Mucosa of rectum (tissue), 2 donors: ENCODE data around the gene NDUFS7.

Source experiments
- H3K27ac ChIP-seq, 2 donors: one replicate each; pipeline ENCODE4 v1.7.0; 2013; ENCODE audit warnings: inconsistent platforms in 2 of 2, low read depth in 2 of 2, low read length in 2 of 2
- H3K27me3 ChIP-seq, 2 donors: one replicate each; pipeline ENCODE4 v1.7.0; 2013; ENCODE audit warnings: low read length in 2 of 2; ENCODE audit not compliant: control insufficient read depth in 2 of 2, insufficient read depth in 2 of 2
- H3K36me3 ChIP-seq, 2 donors: one replicate each; pipeline ENCODE4 v1.7.0; 2013; ENCODE audit warnings: low read length in 2 of 2; ENCODE audit not compliant: control insufficient read depth in 2 of 2, insufficient read depth in 2 of 2
- H3K4me1 ChIP-seq, 2 donors: one replicate each; pipeline ENCODE4 v1.7.0; 2013; ENCODE audit warnings: low read length in 2 of 2, mild to moderate bottlenecking in 1 of 2; ENCODE audit not compliant: control insufficient read depth in 2 of 2, insufficient read depth in 2 of 2
- H3K4me3 ChIP-seq, 2 donors: one replicate each; pipeline ENCODE4 v1.7.0; 2013; ENCODE audit warnings: low read length in 2 of 2
- H3K9ac ChIP-seq, 2 donors: one replicate each; pipeline ENCODE4 v1.7.0; 2013; ENCODE audit warnings: low read length in 2 of 2, low read depth in 1 of 2, mild to moderate bottlenecking in 1 of 2
- H3K9me3 ChIP-seq, 2 donors: one replicate each; pipeline ENCODE4 v1.7.0; 2013; ENCODE audit warnings: low read length in 2 of 2; ENCODE audit not compliant: control insufficient read depth in 2 of 2
- donor health status: healthy.
- donor health status: Normal muscosa, but diverticular disease.

NDUFS7 gene

GRCh38 chr19:1424192-1424955, 40.7 kb downstream of the NDUFS7 start:
- Histone ChIP-seq H3K9ac (no peak overlapping the region), H3K4me3 (no peak overlapping the region), H3K27ac (no peak overlapping the region), H3K4me1 (peaks cover 3 to 7% of the 10 kb centered on the region in 2 donors), H3K9me3 (no peaks in the 10 kb centered on the region), H3K27me3 (no peaks in the 10 kb centered on the region), H3K36me3 (peaks cover 59 to 76% of the 10 kb centered on the region in 2 donors)

- no peak overlapping the region for H3K4me3 ChIP-seq
- H3K9ac ChIP-seq: no peak overlapping the region
- H3K27me3 ChIP-seq: no peaks in the 10 kb centered on the region
- H3K4me1 ChIP-seq: peaks cover 3 to 8% of the 10 kb centered on the region in 2 donors
- peaks cover 58 to 74% of the 10 kb centered on the region in 2 donors for H3K36me3 ChIP-seq
- no peak overlapping the region for H3K27ac ChIP-seq
- H3K9me3 ChIP-seq: no peaks in the 10 kb centered on the region
Observed at GRCh38 chr19:1425102-1425837, 41.6 kb downstream of the NDUFS7 start.

GRCh38 chr19:1425902-1426301, 42.2 kb downstream of the NDUFS7 start:
- peaks cover 3 to 8% of the 10 kb centered on the region in 2 donors for H3K4me1 ChIP-seq
- no peak overlapping the region for H3K27ac ChIP-seq
- no peaks in the 10 kb centered on the region for H3K9me3 ChIP-seq
- H3K9ac ChIP-seq: no peak overlapping the region
- H3K36me3 ChIP-seq: peaks cover 54 to 70% of the 10 kb centered on the region in 2 donors
- H3K27me3 ChIP-seq: no peaks in the 10 kb centered on the region
- H3K4me3 ChIP-seq: no peak overlapping the region

- Histone ChIP-seq H3K9me3 (no peaks in the 10 kb centered on the region), H3K9ac (no peak overlapping the region), H3K4me3 (no peak overlapping the region), H3K27ac (no peak overlapping the region), H3K4me1 (peaks cover 3 to 8% of the 10 kb centered on the region in 2 donors), H3K36me3 (peaks cover 50 to 67% of the 10 kb centered on the region in 2 donors), H3K27me3 (no peaks in the 10 kb centered on the region)
Observed at GRCh38 chr19:1426736-1427135, 43.0 kb downstream of the NDUFS7 start.

GRCh38 chr19:1427221-1427920, 43.7 kb downstream of the NDUFS7 start:
- no peak overlapping the region for H3K4me3 ChIP-seq
- H3K27me3 ChIP-seq: no peaks in the 10 kb centered on the region
- peaks cover 52 to 67% of the 10 kb centered on the region in 2 donors for H3K36me3 ChIP-seq
- H3K9ac ChIP-seq: no peak overlapping the region
- H3K27ac ChIP-seq: no peak overlapping the region
- H3K4me1 ChIP-seq: peaks cover 3 to 8% of the 10 kb centered on the region in 2 donors
- H3K9me3 ChIP-seq: no peaks in the 10 kb centered on the region

- Histone ChIP-seq H3K9ac (no peak overlapping the region), H3K9me3 (no peaks in the 10 kb centered on the region), H3K27me3 (no peaks in the 10 kb centered on the region), H3K27ac (no peak overlapping the region), H3K4me1 (peaks cover 3 to 8% of the 10 kb centered on the region in 2 donors), H3K4me3 (no peak overlapping the region), H3K36me3 (peaks cover 52 to 68% of the 10 kb centered on the region in 2 donors)
Observed at GRCh38 chr19:1428738-1429391, 45.2 kb downstream of the NDUFS7 start.

GRCh38 chr19:1429750-1430149, 46.0 kb downstream of the NDUFS7 start:
- H3K9ac ChIP-seq: no peak overlapping the region
- H3K4me3 ChIP-seq: no peak overlapping the region
- no peaks in the 10 kb centered on the region for H3K27me3 ChIP-seq
- H3K27ac ChIP-seq: no peak overlapping the region
- H3K9me3 ChIP-seq: no peaks in the 10 kb centered on the region
- H3K4me1 ChIP-seq: peaks cover 0 to 4% of the 10 kb centered on the region in 2 donors
- peaks cover 58 to 67% of the 10 kb centered on the region in 2 donors for H3K36me3 ChIP-seq

- Histone ChIP-seq H3K27ac (no peak overlapping the region), H3K36me3 (peaks cover 55 to 62% of the 10 kb centered on the region in 2 donors)
Observed at GRCh38 chr19:1430246-1430645, 46.5 kb downstream of the NDUFS7 start.

GRCh38 chr19:1431759-1432506, 48.2 kb downstream of the NDUFS7 start:
- no peaks in the 10 kb centered on the region for H3K9me3 ChIP-seq
- H3K9ac ChIP-seq: no peak overlapping the region
- no peaks in the 10 kb centered on the region for H3K27me3 ChIP-seq
- peaks cover 2 to 4% of the 10 kb centered on the region in 2 donors for H3K4me1 ChIP-seq
- no peak overlapping the region for H3K4me3 ChIP-seq
- no peak overlapping the region for H3K27ac ChIP-seq
- H3K36me3 ChIP-seq: peaks cover 49 to 50% of the 10 kb centered on the region in 2 donors

More at GRCh38 chr19:1430246-1430645, 46.5 kb downstream of the NDUFS7 start:
- Histone ChIP-seq H3K9ac (no peak overlapping the region), H3K9me3 (no peaks in the 10 kb centered on the region), H3K4me3 (no peak overlapping the region), H3K4me1 (peaks cover 0 to 4% of the 10 kb centered on the region in 2 donors), H3K27me3 (no peaks in the 10 kb centered on the region)
